ENCODE results near the gene S1PR5. TPM values are rescaled to one million over a fixed set of nuclear protein-coding genes. Genes with fewer than 3 reads are reported as not detected.

Gene S1PR5
- total RNA-seq, 2 donors from 2014 or later: 5.1 to 16.3 TPM

Other genes starting within 250 kb of the S1PR5 start
- gene ICAM1, start 246.3 kb downstream of the S1PR5 start, total RNA-seq: 100 to 1,000 TPM; 106 to 264 TPM
- 1 to 10 TPM; 1.4 to 2.1 TPM for gene ICAM4, start 230.5 kb downstream of the S1PR5 start, total RNA-seq
- under 1 TPM; 0.78 to 0.83 TPM for gene ICAM5, start 227.5 kb downstream of the S1PR5 start, total RNA-seq
- 1 to 10 TPM; 2.5 to 7.3 TPM for gene ZGLP1, start 207.6 kb downstream of the S1PR5 start, total RNA-seq
- gene FDX2, start 201.4 kb downstream of the S1PR5 start, total RNA-seq: 10 to 100 TPM; 11.4 to 26.4 TPM
- gene RAVER1, start 183.9 kb downstream of the S1PR5 start, total RNA-seq: 100 to 1,000 TPM in 1 of 2 donors, 10 to 100 TPM in 1; 81.1 to 131 TPM
- 100 to 1,000 TPM in 1 of 2 donors, 10 to 100 TPM in 1; 91.9 to 154 TPM for gene ICAM3, start 177.8 kb downstream of the S1PR5 start, total RNA-seq
- 100 to 1,000 TPM; 310 to 453 TPM for gene TYK2, start 136.9 kb downstream of the S1PR5 start, total RNA-seq
- gene CDC37, start 113.9 kb downstream of the S1PR5 start, total RNA-seq: 100 to 1,000 TPM; 228 to 368 TPM
- 10 to 100 TPM; 14.5 to 46.6 TPM for gene PDE4A, start 96.9 kb downstream of the S1PR5 start, total RNA-seq
- 100 to 1,000 TPM in 1 of 2 donors, 10 to 100 TPM in 1; 94.0 to 118 TPM for gene KEAP1, start 14.1 kb downstream of the S1PR5 start, total RNA-seq
- gene ATG4D, start 26.5 kb upstream of the S1PR5 start, total RNA-seq: 10 to 100 TPM; 67.4 to 71.0 TPM
- gene KRI1, start 48.6 kb upstream of the S1PR5 start, total RNA-seq: 10 to 100 TPM; 50.9 to 89.6 TPM
- gene CDKN2D, start 51.5 kb upstream of the S1PR5 start, total RNA-seq: 10 to 100 TPM; 28.0 to 33.9 TPM
- not detected for gene AP1M2, start 69.9 kb upstream of the S1PR5 start, total RNA-seq
- 10 to 100 TPM; 63.9 to 67.9 TPM for gene SLC44A2, start 108.1 kb upstream of the S1PR5 start, total RNA-seq
- gene ILF3, start 136.9 kb upstream of the S1PR5 start, total RNA-seq: 100 to 1,000 TPM; 298 to 579 TPM
- 100 to 1,000 TPM in 1 of 2 donors, 10 to 100 TPM in 1; 32.0 to 110 TPM for gene QTRT1, start 184.0 kb upstream of the S1PR5 start, total RNA-seq
- 100 to 1,000 TPM; 403 to 422 TPM for gene DNM2, start 200.6 kb upstream of the S1PR5 start, total RNA-seq

All from natural killer cell treated with Interleukin-12 subunit alpha and Interleukin-12 subunit beta and Interleukin-15 and Interleukin-18, amount 100 ng/mL, for 72 hours (primary cell).